ENCODE results near the gene SORCS3. TPM values are rescaled to one million over a fixed set of nuclear protein-coding genes. Genes with fewer than 3 reads are reported as not detected.

Gene SORCS3
- total and polyA plus RNA-seq, 4 donors = 0.29 TPM; not detected in 3

- DNase-seq (no peak), ATAC-seq (ENCODE audit: low FRiP score) (no peak)
- H3K4me1 ChIP-seq (ENCODE audit: control insufficient read depth in 1 of 2, insufficient read depth in 2 of 2, low read length in 2 of 2) = no peaks in the 10 kb centered on the region
- H3K27ac ChIP-seq (ENCODE audit: low read depth in 1 of 2, low read length in 2 of 2) = no peak overlapping the region
- no peak overlapping the region for H3K4me3 ChIP-seq (ENCODE audit: low read length in 2 of 2)
- peaks cover 0 to 4% of the 10 kb centered on the region in 2 donors for H3K27me3 ChIP-seq (ENCODE audit: control insufficient read depth in 1 of 2, insufficient read depth in 2 of 2, low read length in 1 of 2)
- intact Hi-C loops (cut with DNase I) = no loop called here
- no peaks in the 10 kb centered on the region for H3K36me3 ChIP-seq (ENCODE audit: control insufficient read depth in 1 of 2, insufficient read depth in 2 of 2, low read length in 1 of 2)
- 50 to 56% methylated on average over 3 of the region's 3 CpGs for WGBS, 2 donors
- peaks cover 3% of the 10 kb centered on the region for H3K9me3 ChIP-seq (ENCODE audit: control insufficient read depth, low read length)
These were observed 403.8 kb downstream of the SORCS3 start for GRCh38 chr10:105044902-105045301.

- ATAC-seq (ENCODE audit: low FRiP score) (no peak), DNase-seq (no peak)
- Histone ChIP-seq H3K4me3 (ENCODE audit: low read length in 2 of 2) (no peak overlapping the region), H3K27me3 (ENCODE audit: control insufficient read depth in 1 of 2, insufficient read depth in 2 of 2, low read length in 1 of 2) (no peaks in the 10 kb centered on the region), H3K9me3 (ENCODE audit: control insufficient read depth, low read length) (peaks cover 2% of the 10 kb centered on the region), H3K4me1 (ENCODE audit: control insufficient read depth in 1 of 2, insufficient read depth in 2 of 2, low read length in 2 of 2) (no peaks in the 10 kb centered on the region), H3K27ac (ENCODE audit: low read depth in 1 of 2, low read length in 2 of 2) (no peak overlapping the region), H3K36me3 (ENCODE audit: control insufficient read depth in 1 of 2, insufficient read depth in 2 of 2, low read length in 1 of 2) (no peaks in the 10 kb centered on the region)
- intact Hi-C loops (cut with DNase I) = no loop called here
- 68 to 80% methylated on average over 2 of the region's 2 CpGs for WGBS, 2 donors
These were observed 415.3 kb downstream of the SORCS3 start for GRCh38 chr10:105056413-105056812.

GRCh38 chr10:105062951-105063350 lies 421.9 kb downstream of the SORCS3 start:
- Histone ChIP-seq H3K27ac (ENCODE audit: low read depth in 1 of 2, low read length in 2 of 2) (no peak overlapping the region), H3K4me3 (ENCODE audit: low read length in 2 of 2) (no peak overlapping the region), H3K36me3 (ENCODE audit: control insufficient read depth in 1 of 2, insufficient read depth in 2 of 2, low read length in 1 of 2) (no peaks in the 10 kb centered on the region), H3K4me1 (ENCODE audit: control insufficient read depth in 1 of 2, insufficient read depth in 2 of 2, low read length in 2 of 2) (no peaks in the 10 kb centered on the region), H3K27me3 (ENCODE audit: control insufficient read depth in 1 of 2, insufficient read depth in 2 of 2, low read length in 1 of 2) (no peaks in the 10 kb centered on the region), H3K9me3 (ENCODE audit: control insufficient read depth, low read length) (peaks cover 3% of the 10 kb centered on the region)
- ATAC-seq (ENCODE audit: low FRiP score) (no peak), DNase-seq (no peak)
- 48 to 54% methylated on average over 5 of the region's 5 CpGs for WGBS, 2 donors
- intact Hi-C loops (cut with DNase I) = no loop called here

- Histone ChIP-seq H3K27ac (ENCODE audit: low read depth in 1 of 2, low read length in 2 of 2) (no peak overlapping the region), H3K4me1 (ENCODE audit: control insufficient read depth in 1 of 2, insufficient read depth in 2 of 2, low read length in 2 of 2) (no peaks in the 10 kb centered on the region), H3K36me3 (ENCODE audit: control insufficient read depth in 1 of 2, insufficient read depth in 2 of 2, low read length in 1 of 2) (no peaks in the 10 kb centered on the region), H3K27me3 (ENCODE audit: control insufficient read depth in 1 of 2, insufficient read depth in 2 of 2, low read length in 1 of 2) (no peaks in the 10 kb centered on the region), H3K4me3 (ENCODE audit: low read length in 2 of 2) (no peak overlapping the region), H3K9me3 (ENCODE audit: control insufficient read depth, low read length) (peaks cover 3% of the 10 kb centered on the region)
- 23 to 28% methylated on average over 5 of the region's 5 CpGs for WGBS, 2 donors
- no peak for DNase-seq
- no peak for ATAC-seq (ENCODE audit: low FRiP score)
- intact Hi-C loops (cut with DNase I) = no loop called here
These were observed 422.7 kb downstream of the SORCS3 start for GRCh38 chr10:105063796-105064195.

GRCh38 chr10:105068497-105068896 lies 427.4 kb downstream of the SORCS3 start:
- no peak overlapping the region for H3K4me3 ChIP-seq (ENCODE audit: low read length in 2 of 2)
- WGBS, 2 donors = 62 to 73% methylated on average over 3 of the region's 3 CpGs
- H3K4me1 ChIP-seq (ENCODE audit: control insufficient read depth in 1 of 2, insufficient read depth in 2 of 2, low read length in 2 of 2) = no peaks in the 10 kb centered on the region
- no peaks in the 10 kb centered on the region for H3K9me3 ChIP-seq (ENCODE audit: control insufficient read depth, low read length)
- intact Hi-C loops (cut with DNase I) = no loop called here
- ATAC-seq (ENCODE audit: low FRiP score) = no peak
- H3K27ac ChIP-seq (ENCODE audit: low read depth in 1 of 2, low read length in 2 of 2) = no peak overlapping the region
- no peak for DNase-seq
- H3K27me3 ChIP-seq (ENCODE audit: control insufficient read depth in 1 of 2, insufficient read depth in 2 of 2, low read length in 1 of 2) = no peaks in the 10 kb centered on the region
- H3K36me3 ChIP-seq (ENCODE audit: control insufficient read depth in 1 of 2, insufficient read depth in 2 of 2, low read length in 1 of 2) = no peaks in the 10 kb centered on the region

GRCh38 chr10:105070249-105070648 lies 429.2 kb downstream of the SORCS3 start:
- H3K27me3 ChIP-seq (ENCODE audit: control insufficient read depth in 1 of 2, insufficient read depth in 2 of 2, low read length in 1 of 2) = no peaks in the 10 kb centered on the region
- ATAC-seq (ENCODE audit: low FRiP score) = no peak
- no peaks in the 10 kb centered on the region for H3K36me3 ChIP-seq (ENCODE audit: control insufficient read depth in 1 of 2, insufficient read depth in 2 of 2, low read length in 1 of 2)
- DNase-seq = no peak
- WGBS, 2 donors = 69 to 76% methylated on average over 1 of the region's 1 CpG
- no peaks in the 10 kb centered on the region for H3K4me1 ChIP-seq (ENCODE audit: control insufficient read depth in 1 of 2, insufficient read depth in 2 of 2, low read length in 2 of 2)
- H3K9me3 ChIP-seq (ENCODE audit: control insufficient read depth, low read length) = no peaks in the 10 kb centered on the region
- H3K4me3 ChIP-seq (ENCODE audit: low read length in 2 of 2) = no peak overlapping the region
- H3K27ac ChIP-seq (ENCODE audit: low read depth in 1 of 2, low read length in 2 of 2) = no peak overlapping the region
- intact Hi-C loops (cut with DNase I) = no loop called here

GRCh38 chr10:105070952-105071351 lies 429.9 kb downstream of the SORCS3 start:
- H3K4me1 ChIP-seq (ENCODE audit: control insufficient read depth in 1 of 2, insufficient read depth in 2 of 2, low read length in 2 of 2) = no peaks in the 10 kb centered on the region
- H3K27me3 ChIP-seq (ENCODE audit: control insufficient read depth in 1 of 2, insufficient read depth in 2 of 2, low read length in 1 of 2) = no peaks in the 10 kb centered on the region
- intact Hi-C loops (cut with DNase I) = no loop called here
- no peaks in the 10 kb centered on the region for H3K36me3 ChIP-seq (ENCODE audit: control insufficient read depth in 1 of 2, insufficient read depth in 2 of 2, low read length in 1 of 2)
- DNase-seq (no peak), ATAC-seq (ENCODE audit: low FRiP score) (no peak)
- H3K27ac ChIP-seq (ENCODE audit: low read depth in 1 of 2, low read length in 2 of 2) = no peak overlapping the region
- WGBS, 2 donors = 9 to 22% methylated on average over 1 of the region's 1 CpG
- no peaks in the 10 kb centered on the region for H3K9me3 ChIP-seq (ENCODE audit: control insufficient read depth, low read length)
- no peak overlapping the region for H3K4me3 ChIP-seq (ENCODE audit: low read length in 2 of 2)

GRCh38 chr10:105071980-105072379 lies 430.9 kb downstream of the SORCS3 start:
- Histone ChIP-seq H3K4me1 (ENCODE audit: control insufficient read depth in 1 of 2, insufficient read depth in 2 of 2, low read length in 2 of 2) (no peaks in the 10 kb centered on the region), H3K9me3 (ENCODE audit: control insufficient read depth, low read length) (no peaks in the 10 kb centered on the region), H3K4me3 (ENCODE audit: low read length in 2 of 2) (no peak overlapping the region), H3K27ac (ENCODE audit: low read depth in 1 of 2, low read length in 2 of 2) (no peak overlapping the region), H3K27me3 (ENCODE audit: control insufficient read depth in 1 of 2, insufficient read depth in 2 of 2, low read length in 1 of 2) (no peaks in the 10 kb centered on the region), H3K36me3 (ENCODE audit: control insufficient read depth in 1 of 2, insufficient read depth in 2 of 2, low read length in 1 of 2) (no peaks in the 10 kb centered on the region)
- DNase-seq = no peak
- ATAC-seq (ENCODE audit: low FRiP score) = no peak
- WGBS, 2 donors = 56 to 63% methylated on average over 5 of the region's 5 CpGs
- intact Hi-C loops (cut with DNase I) = no loop called here

GRCh38 chr10:105073999-105074398 lies 432.9 kb downstream of the SORCS3 start:
- H3K27me3 ChIP-seq (ENCODE audit: control insufficient read depth in 1 of 2, insufficient read depth in 2 of 2, low read length in 1 of 2) = no peaks in the 10 kb centered on the region
- H3K36me3 ChIP-seq (ENCODE audit: control insufficient read depth in 1 of 2, insufficient read depth in 2 of 2, low read length in 1 of 2) = no peaks in the 10 kb centered on the region
- no peaks in the 10 kb centered on the region for H3K4me1 ChIP-seq (ENCODE audit: control insufficient read depth in 1 of 2, insufficient read depth in 2 of 2, low read length in 2 of 2)
- WGBS, 2 donors = 61 to 70% methylated on average over 4 of the region's 4 CpGs
- H3K4me3 ChIP-seq (ENCODE audit: low read length in 2 of 2) = no peak overlapping the region
- no peak overlapping the region for H3K27ac ChIP-seq (ENCODE audit: low read depth in 1 of 2, low read length in 2 of 2)
- no peak for ATAC-seq (ENCODE audit: low FRiP score)
- intact Hi-C loops (cut with DNase I) = no loop called here
- DNase-seq = no peak
- no peaks in the 10 kb centered on the region for H3K9me3 ChIP-seq (ENCODE audit: control insufficient read depth, low read length)

Data from aorta (tissue), 5 donors.